Ishikawa (cell line): ENCODE measurements around the gene NPR2.

Experiments used
- CEBPB ChIP-seq: IDR thresholded peaks from 2 replicates; pipeline ENCODE4 v1.6.1; 2012
- CREB1 ChIP-seq: IDR thresholded peaks from 2 replicates; pipeline ENCODE4 v1.6.1; 2012; ENCODE audit warnings: low read depth
- EGR1 ChIP-seq: IDR thresholded peaks from 2 replicates; pipeline ENCODE4 v1.6.1; 2012
- EP300 ChIP-seq: IDR thresholded peaks from 2 replicates; pipeline ENCODE4 v1.6.1; 2012; ENCODE audit warnings: borderline replicate concordance
- FOXM1 ChIP-seq: IDR thresholded peaks from 2 replicates; pipeline ENCODE4 v1.6.1; 2012; ENCODE audit warnings: low read depth, borderline replicate concordance
- MAX ChIP-seq: IDR thresholded peaks from 2 replicates; pipeline ENCODE4 v1.6.1; 2012
- NFIC ChIP-seq: IDR thresholded peaks from 2 replicates; pipeline ENCODE4 v1.6.1; 2012
- RAD21 ChIP-seq: IDR thresholded peaks from 2 replicates; pipeline ENCODE4 v1.6.1; 2012; ENCODE audit warnings: low read depth
- REST ChIP-seq: IDR thresholded peaks from 2 replicates; pipeline ENCODE4 v1.6.1; 2012; ENCODE audit warnings: low read depth, mild to moderate bottlenecking
- TAF1 ChIP-seq: IDR thresholded peaks from 2 replicates; pipeline ENCODE4 v1.6.1; 2012; ENCODE audit warnings: low read depth, mild to moderate bottlenecking
- TCF12 ChIP-seq: IDR thresholded peaks from 2 replicates; pipeline ENCODE4 v1.6.1; 2012; ENCODE audit warnings: low read depth
- TEAD4 ChIP-seq: IDR thresholded peaks from 2 replicates; pipeline ENCODE4 v1.6.1; 2012
- USF1 ChIP-seq: IDR thresholded peaks from 2 replicates; pipeline ENCODE4 v1.6.1; 2012
- YY1 ChIP-seq: IDR thresholded peaks from 2 replicates; pipeline ENCODE4 v1.6.1; 2012; ENCODE audit warnings: low read depth
- ZBTB7A ChIP-seq: IDR thresholded peaks from 2 replicates; pipeline ENCODE4 v1.6.1; 2012; ENCODE audit warnings: low read depth

The NPR2 gene

GRCh38 chr9:35813434-35814105, 22.2 kb downstream of the NPR2 start:
- TF ChIP-seq CEBPB (no peak), MAX (no peak), EP300 (no peak), RAD21 (no peak), TEAD4 (no peak), REST (no peak), FOXM1 (no peak), TAF1 (no peak), CREB1 (no peak), ZBTB7A (no peak), USF1 (no peak), TCF12 (no peak), NFIC (no peak), EGR1 (no peak), YY1 (no peak)

- TF ChIP-seq EP300 (no peak), RAD21 (no peak), NFIC (peak; percentile 30; the same call in 1 of the 2 replicates), CEBPB (0 out of 2 replicates have a peak, but pooled peaks have one; percentile 28), CREB1 (no peak)
Measured at GRCh38 chr9:35814106-35814840, 22.9 kb downstream of the NPR2 start.

- TF ChIP-seq YY1 = peak; percentile 93
- peak; percentile 89 for TF ChIP-seq TAF1
- no peak for TF ChIP-seq TCF12
Measured at GRCh38 chr9:35814841-35815543, 23.6 kb downstream of the NPR2 start, which contains the start of gene HINT2. Gene HINT2, minus strand, starts transcription at chr9:35815042. Its CDS starts 63 bp downstream, at chr9:35814979.

GRCh38 chr9:35816708-35817107, 25.3 kb downstream of the NPR2 start:
- TF ChIP-seq MAX (no peak), USF1 (no peak), EP300 (no peak), TAF1 (no peak), CREB1 (no peak), NFIC (no peak), TEAD4 (no peak)

- no peak for TF ChIP-seq TCF12
- TF ChIP-seq EGR1 = no peak
- no peak for TF ChIP-seq MAX
Measured at GRCh38 chr9:35818341-35818740, 26.9 kb downstream of the NPR2 start.

GRCh38 chr9:35820076-35820475, 28.7 kb downstream of the NPR2 start:
- TF ChIP-seq EP300 (no peak), NFIC (no peak), ZBTB7A (no peak), CEBPB (no peak), TAF1 (no peak), FOXM1 (no peak), CREB1 (no peak), EGR1 (no peak), USF1 (no peak), TCF12 (no peak), TEAD4 (no peak), REST (no peak), YY1 (no peak), RAD21 (no peak), MAX (no peak)
